ENCODE results near the gene ZGPAT. TPM values are rescaled to one million over a fixed set of nuclear protein-coding genes. Genes with fewer than 3 reads are reported as not detected.

The ZGPAT gene
- total RNA-seq, 2 donors from 2014 or later: 28.8 to 29.5 TPM

DNA sequence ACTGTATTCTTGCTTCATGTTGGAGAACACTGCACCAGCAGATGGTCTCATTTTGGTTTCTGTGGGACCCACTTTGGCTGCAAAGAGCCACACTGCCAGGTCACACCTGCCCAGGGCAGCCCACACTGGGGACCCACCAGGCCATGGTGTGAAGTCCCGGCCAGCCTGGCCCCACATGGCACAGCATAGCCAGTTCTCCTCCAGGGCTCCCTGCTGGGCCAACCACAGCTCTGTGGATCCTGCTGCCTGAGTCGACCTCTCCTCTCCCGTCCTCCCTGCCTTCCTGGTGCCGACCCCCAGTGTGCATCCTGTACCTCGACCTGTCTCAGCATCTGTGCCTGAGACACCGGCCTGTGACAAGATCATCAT, 3.1 kb upstream of the ZGPAT start:
- no peak overlapping the region for H3K4me3 Mint-ChIP-seq
- peaks cover 35% of the 10 kb centered on the region for H3K36me3 Mint-ChIP-seq (ENCODE audit: low read depth)

DNA sequence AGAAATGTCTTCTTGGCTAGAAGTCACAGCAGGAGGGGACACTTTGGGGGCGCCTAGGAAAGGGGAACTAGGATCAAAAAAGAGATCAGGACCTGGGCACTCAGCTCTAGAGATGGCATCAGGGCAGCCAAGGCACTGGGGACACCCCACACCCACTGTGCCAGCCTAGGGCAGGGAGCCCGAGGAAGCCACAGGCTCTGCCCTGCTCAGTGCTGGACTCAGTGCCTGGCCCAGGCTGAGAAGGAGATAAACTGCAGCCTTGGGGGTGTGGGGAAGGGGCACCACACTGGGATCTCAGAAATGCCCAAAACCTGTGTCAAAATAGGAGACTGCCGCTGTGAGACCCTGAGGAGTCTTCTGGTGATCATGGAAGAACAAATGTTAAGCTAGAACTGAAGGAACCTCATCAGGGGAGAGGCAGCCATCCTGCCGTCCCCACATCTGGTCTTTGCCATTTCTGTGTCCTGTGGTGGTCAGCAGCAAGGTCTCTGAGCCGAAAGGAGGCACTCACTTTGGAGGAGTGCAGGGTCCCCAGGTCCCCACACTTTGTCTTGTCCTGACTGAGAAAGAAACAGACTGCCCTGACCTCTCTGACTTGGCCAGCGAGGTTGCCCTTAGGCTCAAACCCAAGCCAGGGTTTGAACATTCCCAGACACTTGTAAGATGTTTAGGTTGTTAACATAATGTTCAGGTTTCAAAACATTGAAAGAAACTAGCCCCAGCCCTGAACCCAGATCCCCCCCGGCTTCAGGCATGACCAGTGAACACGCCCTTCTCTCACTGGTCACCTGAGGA, 2.4 kb upstream of the ZGPAT start:
- H3K9me3 Mint-ChIP-seq: no peaks in the 10 kb centered on the region
- Histone ChIP-seq H3K4me3 (ENCODE audit: low read length) (no peak overlapping the region), H3K9me3 (ENCODE audit: control insufficient read depth, low read length) (no peaks in the 10 kb centered on the region), H3K27ac (ENCODE audit: low read depth, low read length) (no peak overlapping the region), H3K4me1 (ENCODE audit: control insufficient read depth, insufficient read depth, low read length) (peaks cover 12% of the 10 kb centered on the region), H3K9ac (ENCODE audit: extremely low read depth, low read length, poor library complexity, severe bottlenecking) (no peak overlapping the region), H3K36me3 (ENCODE audit: control insufficient read depth, insufficient read depth, low read length) (peaks cover 32% of the 10 kb centered on the region), H3K27me3 (ENCODE audit: control insufficient read depth, insufficient read depth, low read length, poor library complexity, severe bottlenecking) (no peaks in the 10 kb centered on the region)
- no peaks in the 10 kb centered on the region for H3K27me3 Mint-ChIP-seq (ENCODE audit: insufficient read depth)
- peaks cover 41% of the 10 kb centered on the region for H3K36me3 Mint-ChIP-seq (ENCODE audit: low read depth)
- WGBS, 2 experiments (ENCODE audit: insufficient coverage in 1 of 2, insufficient read length in 1 of 2): 91 to 95% methylated on average over 7 to 8 of the region's 8 CpGs
- no peak for DNase-seq
- peak overlapping the region; percentile 84 for H3K4me3 Mint-ChIP-seq
- TF ChIP-seq, protein P1, sequence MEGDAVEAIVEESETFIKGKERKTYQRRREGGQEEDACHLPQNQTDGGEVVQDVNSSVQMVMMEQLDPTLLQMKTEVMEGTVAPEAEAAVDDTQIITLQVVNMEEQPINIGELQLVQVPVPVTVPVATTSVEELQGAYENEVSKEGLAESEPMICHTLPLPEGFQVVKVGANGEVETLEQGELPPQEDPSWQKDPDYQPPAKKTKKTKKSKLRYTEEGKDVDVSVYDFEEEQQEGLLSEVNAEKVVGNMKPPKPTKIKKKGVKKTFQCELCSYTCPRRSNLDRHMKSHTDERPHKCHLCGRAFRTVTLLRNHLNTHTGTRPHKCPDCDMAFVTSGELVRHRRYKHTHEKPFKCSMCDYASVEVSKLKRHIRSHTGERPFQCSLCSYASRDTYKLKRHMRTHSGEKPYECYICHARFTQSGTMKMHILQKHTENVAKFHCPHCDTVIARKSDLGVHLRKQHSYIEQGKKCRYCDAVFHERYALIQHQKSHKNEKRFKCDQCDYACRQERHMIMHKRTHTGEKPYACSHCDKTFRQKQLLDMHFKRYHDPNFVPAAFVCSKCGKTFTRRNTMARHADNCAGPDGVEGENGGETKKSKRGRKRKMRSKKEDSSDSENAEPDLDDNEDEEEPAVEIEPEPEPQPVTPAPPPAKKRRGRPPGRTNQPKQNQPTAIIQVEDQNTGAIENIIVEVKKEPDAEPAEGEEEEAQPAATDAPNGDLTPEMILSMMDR (conservative IDR thresholded peaks at IDR 0.05): no peak
- no peak overlapping the region for H3K27ac Mint-ChIP-seq
- peaks cover 9% of the 10 kb centered on the region for H3K4me1 Mint-ChIP-seq

More for the DNA sequence above, 3.1 kb upstream of the ZGPAT start:
- H3K9ac ChIP-seq (ENCODE audit: extremely low read depth, low read length, poor library complexity, severe bottlenecking): no peak overlapping the region
- 86 to 90% methylated on average over 6 of the region's 6 CpGs for WGBS, 2 experiments (ENCODE audit: insufficient coverage in 1 of 2, insufficient read length in 1 of 2)
- H3K9me3 Mint-ChIP-seq: no peaks in the 10 kb centered on the region
- H3K4me1 Mint-ChIP-seq: peaks cover 9% of the 10 kb centered on the region
- no peak overlapping the region for H3K27ac ChIP-seq (ENCODE audit: low read depth, low read length)
- H3K27me3 ChIP-seq (ENCODE audit: control insufficient read depth, insufficient read depth, low read length, poor library complexity, severe bottlenecking): no peaks in the 10 kb centered on the region
- no peak overlapping the region for H3K4me3 ChIP-seq (ENCODE audit: low read length)
- TF ChIP-seq, protein P1 (conservative IDR thresholded peaks at IDR 0.05): no peak
- H3K4me1 ChIP-seq (ENCODE audit: control insufficient read depth, insufficient read depth, low read length): peaks cover 12% of the 10 kb centered on the region
- H3K27ac Mint-ChIP-seq: no peak overlapping the region
- H3K9me3 ChIP-seq (ENCODE audit: control insufficient read depth, low read length): no peaks in the 10 kb centered on the region
- peaks cover 29% of the 10 kb centered on the region for H3K36me3 ChIP-seq (ENCODE audit: control insufficient read depth, insufficient read depth, low read length)
- H3K27me3 Mint-ChIP-seq (ENCODE audit: insufficient read depth): no peaks in the 10 kb centered on the region
- no peak for DNase-seq

DNA sequence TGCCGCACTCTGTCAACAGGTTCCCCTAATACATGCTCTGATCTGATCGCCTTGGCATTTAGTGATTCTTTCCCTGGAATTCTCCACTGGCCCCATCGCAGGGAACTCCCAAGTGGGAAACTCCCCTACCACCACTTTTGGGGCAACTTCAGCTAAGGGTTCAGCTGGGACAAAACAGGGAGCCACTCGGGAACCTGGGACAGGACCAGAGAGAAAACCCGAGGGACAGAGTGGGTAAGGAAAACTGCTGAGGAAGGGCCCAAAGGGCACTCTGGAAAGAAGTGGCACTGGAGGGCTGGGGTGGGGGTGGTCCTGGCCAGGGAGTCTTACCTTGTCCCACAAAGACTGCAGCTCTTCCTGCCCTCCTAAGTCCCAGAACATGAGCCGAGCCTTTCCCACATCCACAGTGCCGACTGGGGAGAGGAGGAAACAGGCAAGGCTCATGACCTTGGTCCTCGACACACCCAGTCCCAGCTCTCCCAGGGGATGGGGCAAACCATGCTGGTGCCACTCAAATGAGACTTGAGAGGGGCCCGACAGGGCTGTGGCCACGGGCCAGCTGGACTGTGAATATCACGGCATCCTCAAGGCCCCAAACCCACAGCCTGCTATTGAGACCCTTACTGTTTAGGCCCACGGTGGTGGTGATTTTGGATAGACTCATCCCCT, 1.7 kb upstream of the ZGPAT start:
- WGBS, 2 experiments (ENCODE audit: insufficient coverage in 1 of 2, insufficient read length in 1 of 2): 91 to 98% methylated on average over 10 to 12 of the region's 12 CpGs
- no peaks in the 10 kb centered on the region for H3K9me3 ChIP-seq (ENCODE audit: control insufficient read depth, low read length)
- no peaks in the 10 kb centered on the region for H3K27me3 ChIP-seq (ENCODE audit: control insufficient read depth, insufficient read depth, low read length, poor library complexity, severe bottlenecking)
- peak overlapping the region; percentile 90 for H3K4me3 ChIP-seq (ENCODE audit: low read length)
- H3K4me3 Mint-ChIP-seq: peak overlapping the region; percentile 84
- H3K27me3 Mint-ChIP-seq (ENCODE audit: insufficient read depth): no peaks in the 10 kb centered on the region
- no peaks in the 10 kb centered on the region for H3K9me3 Mint-ChIP-seq
- no peak for DNase-seq
- H3K27ac ChIP-seq (ENCODE audit: low read depth, low read length): no peak overlapping the region
- peaks cover 48% of the 10 kb centered on the region for H3K36me3 Mint-ChIP-seq (ENCODE audit: low read depth)
- peaks cover 40% of the 10 kb centered on the region for H3K36me3 ChIP-seq (ENCODE audit: control insufficient read depth, insufficient read depth, low read length)
- H3K4me1 Mint-ChIP-seq: peaks cover 9% of the 10 kb centered on the region
- peaks cover 12% of the 10 kb centered on the region for H3K4me1 ChIP-seq (ENCODE audit: control insufficient read depth, insufficient read depth, low read length)
- TF ChIP-seq, protein P1 (conservative IDR thresholded peaks at IDR 0.05): no peak
- no peak overlapping the region for H3K27ac Mint-ChIP-seq
- H3K9ac ChIP-seq (ENCODE audit: extremely low read depth, low read length, poor library complexity, severe bottlenecking): peak overlapping the region; percentile 78
